Dermis microvascular lymphatic vessel endothelial cell (primary cell): Measurements from ENCODE around the gene PTPN5. TPM values are rescaled to one million over a fixed set of nuclear protein-coding genes. Genes with fewer than 3 reads are reported as not detected.

ENCODE experiments used
- DNase-seq, 2 donors: peaks; one replicate each; pipeline versions ENCODE4 v3.0.0 to v3.0.0-alpha.2; 2010; ENCODE audit warnings: low read depth in 2 of 2
- total RNA-seq: library from RNA; depleted of rRNA; stranded (reverse); fragments of >200 nt; gene quantifications from 2 replicates; pipeline ENCODE4 v1.2.1, GENCODE V29; 2014

The PTPN5 gene
- total RNA-seq, 1 donor from 2014 or later = not detected

- DNase-seq = no peak
Measured at GRCh38 chr11:18741783-18742182, 49.8 kb downstream of the PTPN5 start.

- DNase-seq = no peak
Measured at GRCh38 chr11:18739685-18740084, 51.9 kb downstream of the PTPN5 start.

DNA sequence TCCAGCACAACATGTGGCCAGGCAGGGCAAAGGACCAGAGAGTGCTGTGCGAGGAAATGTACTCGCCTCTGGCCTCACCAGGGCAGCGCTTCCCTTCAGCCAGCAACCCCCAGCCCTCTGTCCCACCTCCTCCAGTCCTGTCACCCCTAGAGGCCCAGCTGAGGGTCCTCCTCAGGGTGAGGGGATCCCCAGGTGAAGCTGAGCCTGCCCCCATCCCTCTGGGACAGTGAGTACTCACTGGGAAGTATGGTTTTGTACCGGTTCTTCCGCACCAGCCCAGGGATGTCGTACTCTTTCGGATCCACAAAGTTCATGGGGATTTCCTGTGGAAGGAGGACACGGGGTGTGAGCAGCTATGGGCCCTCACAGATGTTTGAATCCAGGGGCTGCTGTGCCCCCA, 54.0 kb downstream of the PTPN5 start:
- DNase-seq = no peak

GRCh38 chr11:18736590-18737148, 54.9 kb downstream of the PTPN5 start:
- DNase-seq = no peak

DNA sequence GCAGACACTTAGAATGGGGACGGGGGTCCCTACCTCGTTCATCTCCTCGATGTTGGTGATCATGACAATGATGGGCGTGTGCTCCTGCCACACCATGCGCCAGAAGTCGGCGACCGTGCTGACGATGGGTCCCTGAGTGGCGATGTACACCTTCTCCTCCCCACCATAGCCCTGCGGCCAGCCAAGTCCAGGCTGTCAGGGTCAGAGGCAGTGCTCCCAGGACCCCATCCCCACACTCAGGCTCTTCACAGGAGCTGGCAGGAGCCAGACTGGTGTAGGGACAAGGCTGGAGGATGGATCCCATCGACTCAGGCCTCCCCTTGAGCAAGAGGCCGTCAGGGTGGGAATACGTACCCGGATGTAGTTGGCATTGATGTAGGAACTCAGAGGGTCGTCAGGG, 58.4 kb downstream of the PTPN5 start:
- no peak for DNase-seq

GRCh38 chr11:18731949-18732821, 59.4 kb downstream of the PTPN5 start:
- peak in 1 of 2 donors; percentile 43 for DNase-seq

DNA sequence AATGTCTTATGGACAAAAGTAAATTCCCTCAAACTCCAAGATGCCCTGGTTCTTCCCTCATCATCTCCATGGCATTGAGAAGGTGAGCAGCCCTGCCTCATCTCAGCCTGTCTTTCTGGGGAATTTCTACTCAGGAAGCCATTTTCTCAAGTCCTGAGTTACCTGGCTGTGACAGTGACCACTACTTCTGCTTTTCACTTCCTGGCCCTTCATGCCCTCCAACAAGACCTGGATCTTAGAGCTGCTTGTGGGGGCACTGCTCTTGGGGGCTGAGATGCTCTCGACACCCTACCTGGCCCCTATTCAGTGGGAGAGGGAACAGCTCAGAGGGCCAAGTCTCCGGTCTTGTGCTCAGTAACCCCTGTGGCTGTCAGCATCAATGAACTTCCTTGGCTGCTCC, 60.2 kb downstream of the PTPN5 start:
- no peak for DNase-seq

GRCh38 chr11:18730020-18730419, 61.6 kb downstream of the PTPN5 start:
- no peak for DNase-seq

GRCh38 chr11:18729426-18729825, 62.2 kb downstream of the PTPN5 start:
- DNase-seq = no peak

DNA sequence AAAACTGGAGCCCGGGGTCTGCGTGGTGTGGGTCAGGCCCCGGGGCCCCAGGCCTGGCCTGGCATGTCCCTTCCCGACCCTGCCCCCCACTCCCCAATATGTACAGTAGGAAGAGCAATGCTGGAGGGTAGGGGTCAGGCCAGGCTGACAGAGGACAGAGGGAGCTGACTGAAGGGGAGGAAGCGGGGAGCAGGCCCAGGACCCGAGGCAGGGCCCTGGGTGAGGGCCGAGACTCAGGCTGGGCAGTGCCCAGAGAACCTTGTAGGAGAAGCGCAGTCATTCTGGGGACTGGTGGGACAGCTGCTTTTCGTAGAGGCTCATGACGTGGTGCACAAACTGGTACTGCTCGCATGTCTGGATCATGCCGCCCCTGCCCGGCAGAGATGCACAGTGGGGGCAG, 62.9 kb downstream of the PTPN5 start:
- DNase-seq = no peak

DNA sequence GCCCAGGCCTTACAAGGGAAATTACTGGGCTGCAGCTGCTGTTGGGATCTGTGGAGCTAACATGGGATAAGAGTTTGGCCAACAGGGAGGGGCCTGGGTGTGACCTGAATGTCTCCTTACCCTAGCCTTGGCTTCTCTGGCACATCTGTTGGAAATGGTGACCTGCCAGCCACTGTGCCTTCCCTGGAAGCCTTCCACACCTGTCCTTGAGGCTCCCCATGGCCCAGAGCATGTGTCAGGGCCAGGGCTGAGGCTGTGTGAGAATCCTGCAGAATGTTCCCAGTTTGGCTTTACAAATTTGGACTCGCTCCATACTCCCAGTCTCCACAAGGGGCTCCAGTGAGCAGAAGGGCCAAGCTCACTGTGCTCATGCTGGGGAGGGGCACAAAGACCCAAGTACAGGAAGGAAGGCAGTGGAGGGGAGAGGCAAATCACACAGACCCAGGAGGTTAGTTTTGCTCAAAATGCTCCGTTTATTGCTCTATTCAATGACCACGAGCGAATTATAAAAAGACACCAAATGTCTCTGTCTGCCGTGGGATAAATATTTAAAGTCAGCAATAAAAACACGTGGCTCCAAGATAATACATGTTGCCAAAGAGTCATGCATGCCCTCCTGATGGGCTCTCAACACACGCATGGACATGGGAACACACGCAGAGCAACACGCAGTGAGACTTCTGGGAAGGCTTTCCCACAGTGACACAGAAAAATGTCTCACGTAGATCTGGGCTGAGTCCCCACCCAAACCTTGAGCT, 63.9 kb downstream of the PTPN5 start:
- peak in 1 of 2 donors; percentile 38 for DNase-seq

GRCh38 chr11:18726040-18726439, 65.6 kb downstream of the PTPN5 start, which contains the start of gene IGSF22:
IGSF22 (minus strand) TSS chr11:18726188; CDS start chr11:18724236, 1,952 bp downstream.
- DNase-seq = no peak

DNA sequence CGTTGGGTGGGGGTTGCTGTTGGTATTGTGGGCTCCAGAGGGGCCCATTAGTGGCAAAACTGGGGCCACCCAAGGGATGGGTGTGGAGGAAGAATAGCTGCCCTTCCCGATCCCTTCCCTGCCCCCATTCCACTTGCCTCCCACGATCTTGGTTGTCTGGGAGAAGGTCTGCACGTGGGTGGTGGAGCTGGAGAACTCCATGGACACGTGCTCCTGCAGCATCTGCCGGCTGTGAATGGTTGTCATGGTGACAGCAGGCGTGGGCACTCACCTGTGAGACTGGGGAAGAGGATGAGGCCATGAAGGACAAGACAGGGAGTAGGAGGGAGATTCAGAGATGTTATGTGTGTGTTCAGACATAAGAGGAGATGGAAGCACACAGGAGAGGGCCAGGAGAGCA, 67.6 kb downstream of the PTPN5 start:
- DNase-seq = no peak

GRCh38 chr11:18722293-18722637, 69.3 kb downstream of the PTPN5 start:
- no peak for DNase-seq

GRCh38 chr11:18721561-18722292, 69.9 kb downstream of the PTPN5 start:
- peak in 1 of 2 donors; percentile 55 for DNase-seq

- DNase-seq = peak in 1 of 2 donors; percentile 67
Measured at GRCh38 chr11:18720808-18721560, 70.6 kb downstream of the PTPN5 start.

GRCh38 chr11:18720091-18720807, 71.3 kb downstream of the PTPN5 start:
- DNase-seq = no peak

DNA sequence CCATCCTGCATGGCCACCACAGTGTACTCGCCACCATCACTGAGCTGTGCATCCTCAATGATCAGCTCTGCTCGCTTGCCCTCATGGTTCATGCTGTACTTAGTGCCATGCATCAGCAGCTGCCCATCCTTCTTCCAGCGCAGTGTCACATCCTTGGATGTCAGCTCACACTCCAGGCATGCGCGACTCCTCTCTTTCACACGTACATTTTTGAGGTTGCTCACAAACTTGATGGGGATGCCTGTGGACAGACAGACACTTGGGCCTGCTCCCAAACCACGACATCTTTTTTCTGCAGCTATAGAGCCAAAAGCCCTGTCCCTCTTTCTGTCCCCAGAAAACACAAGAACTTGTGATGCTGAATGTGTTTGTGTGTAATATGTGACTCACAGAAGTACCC, 76.1 kb downstream of the PTPN5 start:
- no peak for DNase-seq

DNA sequence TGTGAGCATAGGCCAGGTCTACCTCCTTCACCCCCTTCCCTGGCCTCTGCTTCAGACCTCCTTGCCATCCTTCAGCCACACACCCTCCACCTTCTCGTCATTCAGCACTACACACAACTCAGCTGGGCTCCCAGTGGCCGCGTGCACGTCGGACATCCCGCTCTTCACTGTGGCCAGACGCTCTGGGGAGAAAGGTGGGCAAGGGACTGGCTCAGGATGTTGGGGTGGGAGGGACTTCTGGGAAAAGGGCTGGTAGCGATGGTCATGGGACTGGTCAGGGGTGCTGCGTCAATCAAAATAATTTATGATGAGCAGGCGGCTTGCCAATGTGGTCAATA, 77.2 kb downstream of the PTPN5 start:
- no peak for DNase-seq

DNA sequence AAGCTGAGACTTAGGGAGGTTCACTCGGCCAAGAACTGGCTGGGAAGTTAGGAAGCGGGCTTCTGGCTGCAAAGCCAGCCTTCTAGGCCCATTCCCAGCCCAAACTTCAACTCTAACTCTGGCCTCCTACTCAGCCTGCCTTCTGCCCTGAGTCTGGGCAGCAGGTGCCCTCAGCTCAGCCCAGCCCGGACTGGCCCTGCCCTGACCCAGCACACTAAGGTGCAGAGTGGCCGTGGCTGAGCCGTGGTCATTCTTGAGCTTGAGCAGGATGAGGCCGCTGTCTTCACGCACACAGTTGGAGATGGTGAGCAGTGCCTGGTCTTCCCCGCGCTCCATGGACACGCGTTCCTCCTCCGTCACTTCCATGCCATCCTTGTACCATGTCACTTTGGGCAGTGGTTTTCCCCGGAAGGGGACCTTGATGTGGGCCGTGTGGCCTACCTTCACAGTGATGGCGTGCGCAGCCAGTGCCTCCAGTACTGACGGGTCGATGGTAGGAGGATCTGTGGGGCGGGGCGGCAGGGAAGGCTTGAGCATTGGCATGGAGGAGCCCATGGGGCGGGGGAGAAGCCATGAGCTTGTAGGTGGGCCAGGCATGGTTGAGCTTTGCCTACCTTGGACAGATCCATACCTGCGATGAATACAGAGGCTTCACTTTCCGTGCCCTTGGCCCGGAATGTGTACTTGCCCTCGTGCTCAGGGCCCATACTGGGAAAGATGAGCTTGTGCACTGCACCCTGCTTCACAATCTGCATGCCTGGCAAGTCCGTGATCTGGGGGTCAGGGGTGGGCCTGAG, 77.8 kb downstream of the PTPN5 start:
- DNase-seq = no peak
